ENCODE results near the gene ADAMTS17. TPM values are rescaled to one million over a fixed set of nuclear protein-coding genes. Genes with fewer than 3 reads are reported as not detected.

ADAMTS17 gene
- total RNA-seq, 1 donor from 2014 or later: 0.99 TPM

- peak overlapping the region; percentile 47 for H3K27ac ChIP-seq (replicated peaks)
- no peak for DNase-seq
These were observed 126.5 kb downstream of the ADAMTS17 start for GRCh38 chr15:100215031-100215842.

GRCh38 chr15:100211855-100212850 lies 129.6 kb downstream of the ADAMTS17 start:
- no peaks in the 10 kb centered on the region for H3K36me3 ChIP-seq
- no peak overlapping the region for H3K4me3 ChIP-seq
- H3K4me1 ChIP-seq: peaks cover 21% of the 10 kb centered on the region
- TF ChIP-seq CTCF (IDR thresholded peaks at IDR 0.05; ENCODE audit: borderline replicate concordance): no peak
- no peaks in the 10 kb centered on the region for H3K27me3 ChIP-seq (ENCODE audit: low read depth)
- no peaks in the 10 kb centered on the region for H3K9me3 ChIP-seq (replicated peaks)
- H3K27ac ChIP-seq (replicated peaks): no peak overlapping the region
- DNase-seq: no peak
- intact Hi-C loops (cut with micrococcal nuclease): no loop called here

More at GRCh38 chr15:100215031-100215842, 126.5 kb downstream of the ADAMTS17 start:
- no peaks in the 10 kb centered on the region for H3K27me3 ChIP-seq (ENCODE audit: low read depth)
- TF ChIP-seq CTCF (IDR thresholded peaks at IDR 0.05; ENCODE audit: borderline replicate concordance): no peak
- intact Hi-C loops (cut with micrococcal nuclease): no loop called here
- H3K36me3 ChIP-seq: no peaks in the 10 kb centered on the region
- no peak overlapping the region for H3K4me3 ChIP-seq
- no peaks in the 10 kb centered on the region for H3K9me3 ChIP-seq (replicated peaks)
- peaks cover 17% of the 10 kb centered on the region for H3K4me1 ChIP-seq

GRCh38 chr15:100210338-100210737 lies 131.4 kb downstream of the ADAMTS17 start:
- Histone ChIP-seq H3K36me3 (no peaks in the 10 kb centered on the region), H3K27ac (replicated peaks) (no peak overlapping the region), H3K9me3 (replicated peaks) (no peaks in the 10 kb centered on the region), H3K27me3 (ENCODE audit: low read depth) (no peaks in the 10 kb centered on the region), H3K4me3 (no peak overlapping the region), H3K4me1 (peaks cover 18% of the 10 kb centered on the region)
- no peak for DNase-seq
- intact Hi-C loops (cut with micrococcal nuclease): no loop called here
- TF ChIP-seq CTCF (IDR thresholded peaks at IDR 0.05; ENCODE audit: borderline replicate concordance): no peak

- Histone ChIP-seq H3K9me3 (replicated peaks) (no peaks in the 10 kb centered on the region), H3K36me3 (no peaks in the 10 kb centered on the region), H3K4me3 (no peak overlapping the region), H3K27ac (replicated peaks) (no peak overlapping the region), H3K4me1 (peaks cover 17% of the 10 kb centered on the region), H3K27me3 (ENCODE audit: low read depth) (no peaks in the 10 kb centered on the region)
- no peak for TF ChIP-seq CTCF (IDR thresholded peaks at IDR 0.05; ENCODE audit: borderline replicate concordance)
- DNase-seq: no peak
- intact Hi-C loops (cut with micrococcal nuclease): no loop called here
These were observed 132.7 kb downstream of the ADAMTS17 start for GRCh38 chr15:100208921-100209603.

GRCh38 chr15:100207053-100207452 lies 134.7 kb downstream of the ADAMTS17 start:
- no peaks in the 10 kb centered on the region for H3K36me3 ChIP-seq
- no peak overlapping the region for H3K27ac ChIP-seq (replicated peaks)
- H3K9me3 ChIP-seq (replicated peaks): no peaks in the 10 kb centered on the region

More at GRCh38 chr15:100207053-100207452, 134.7 kb downstream of the ADAMTS17 start:
- Histone ChIP-seq H3K27me3 (ENCODE audit: low read depth) (no peaks in the 10 kb centered on the region), H3K4me1 (peaks cover 17% of the 10 kb centered on the region), H3K4me3 (no peak overlapping the region)
- TF ChIP-seq CTCF (IDR thresholded peaks at IDR 0.05; ENCODE audit: borderline replicate concordance): no peak
- intact Hi-C loops (cut with micrococcal nuclease): no loop called here
- DNase-seq: no peak
